IMR-90 (cell line): ENCODE measurements around the gene C1orf105. TPM values are rescaled to one million over a fixed set of nuclear protein-coding genes. Genes with fewer than 3 reads are reported as not detected.

Experiments used
- ATAC-seq: fragments of 200-7000 bp; cut with Tn5 transposase; 2 replicates; pipeline ENCODE4 v1.9.1; 2020; ENCODE audit warnings: low read depth, mild to moderate bottlenecking, moderate library complexity
- BruUV-seq: library from RNA; stranded (reverse); fragments of 400-500 nt; replicated peaks from 2 replicates; lab custom pipeline; 2021; lab: Mats Ljungman, UMichigan
- CTCF ChIA-PET: fragments of 300-600 bp; formaldehyde crosslinking; extraction: SDS; loops from one replicate; lab custom pipeline; 2021; ENCODE audit warnings: antibody characterized with exemption; lab: Yijun Ruan, JAX
- POLR2A ChIA-PET: fragments of 300-600 bp; sonication (Branson Sonifier 250); formaldehyde crosslinking; loops from one replicate; lab custom pipeline; 2022; ENCODE audit warnings: antibody characterized with exemption; ENCODE audit not compliant: unreplicated experiment; lab: Charles Lee
- DNase-seq: peaks from one replicate; pipeline ENCODE4 v3.0.0; 2013
- H2AFZ ChIP-seq: replicated peaks from 2 replicates; pipeline ENCODE3; 2013; ENCODE audit warnings: low read length, mild to moderate bottlenecking; ENCODE audit not compliant: poor library complexity
- H2AK5ac ChIP-seq: 2 replicates; pipeline ENCODE4 v1.6.1; 2013; ENCODE audit warnings: low read depth, low read length, inconsistent platforms
- H2AK9ac ChIP-seq: replicated peaks from 2 replicates; pipeline ENCODE3; 2013; ENCODE audit warnings: mild to moderate bottlenecking, low read depth, low read length, moderate library complexity; ENCODE audit not compliant: poor library complexity
- H2BK120ac ChIP-seq: 2 replicates; pipeline ENCODE4 v1.6.1; 2013; ENCODE audit warnings: low read depth, low read length, inconsistent platforms
- H2BK15ac ChIP-seq: 3 replicates; pipeline ENCODE4 v1.6.1; 2013; ENCODE audit warnings: low read depth, low read length, inconsistent platforms
- H2BK20ac ChIP-seq: 2 replicates; pipeline ENCODE4 v1.6.1; 2013; ENCODE audit warnings: low read depth, mild to moderate bottlenecking, inconsistent platforms, low read length, moderate library complexity
- H2BK5ac ChIP-seq: 2 replicates; pipeline ENCODE4 v1.6.1; 2013; ENCODE audit warnings: mild to moderate bottlenecking, low read depth, low read length, inconsistent platforms; ENCODE audit not compliant: poor library complexity, severe bottlenecking
- H3K14ac ChIP-seq: replicated peaks from 2 replicates; pipeline ENCODE4 v1.6.1; 2013; ENCODE audit warnings: low read depth, low read length, inconsistent platforms
- H3K18ac ChIP-seq: 2 replicates; pipeline ENCODE4 v1.6.1; 2013; ENCODE audit warnings: low read depth, low read length, control low read depth
- H3K23ac ChIP-seq: 2 replicates; pipeline ENCODE4 v1.6.1; 2013; ENCODE audit warnings: low read depth, low read length, inconsistent platforms
- H3K27ac ChIP-seq: 2 replicates; pipeline ENCODE4 v1.5.1; 2013; ENCODE audit warnings: mild to moderate bottlenecking, control low read depth, low read length; ENCODE audit not compliant: insufficient read depth
- H3K27me3 ChIP-seq: 2 replicates; pipeline ENCODE4 v1.6.1; 2013; ENCODE audit warnings: low read length; ENCODE audit not compliant: control insufficient read depth, insufficient read depth
- H3K36me3 ChIP-seq: 2 replicates; pipeline ENCODE4 v1.6.1; 2013; ENCODE audit warnings: low read length, mixed read lengths; ENCODE audit not compliant: control insufficient read depth, insufficient read depth
- H3K4ac ChIP-seq: 2 replicates; pipeline ENCODE4 v1.6.1; 2013; ENCODE audit warnings: low read depth, low read length, inconsistent platforms
- H3K4me1 ChIP-seq: 2 replicates; pipeline ENCODE4 v1.6.1; 2013; ENCODE audit warnings: low read length, mixed read lengths; ENCODE audit not compliant: control insufficient read depth, insufficient read depth
- H3K4me2 ChIP-seq: 2 replicates; pipeline ENCODE4 v1.6.1; 2013; ENCODE audit warnings: low read depth, mild to moderate bottlenecking, control low read depth, low read length, moderate library complexity
- H3K4me3 ChIP-seq: 2 replicates; pipeline ENCODE4 v1.5.1; 2013; ENCODE audit warnings: low read depth, mild to moderate bottlenecking, control low read depth, low read length, moderate library complexity; ENCODE audit not compliant: insufficient read depth
- H3K56ac ChIP-seq: 2 replicates; pipeline ENCODE4 v1.6.1; 2013; ENCODE audit warnings: low read length, inconsistent platforms; ENCODE audit not compliant: insufficient read depth; ENCODE audit errors: extremely low read depth
- H3K79me1 ChIP-seq, 2 experiments: 2 replicates each; pipeline ENCODE4 v1.6.1; 2013; ENCODE audit warnings: low read length in 2 of 2, inconsistent platforms in 1 of 2, low read depth in 1 of 2
- H3K9ac ChIP-seq: 2 replicates; pipeline ENCODE4 v1.6.1; 2013; ENCODE audit warnings: low read depth, low read length, control low read depth
- H3K9me1 ChIP-seq: 2 replicates; pipeline ENCODE4 v1.6.1; 2013; ENCODE audit warnings: low read length, inconsistent platforms; ENCODE audit not compliant: insufficient read depth
- H3K9me3 ChIP-seq: 2 replicates; pipeline ENCODE4 v1.6.1; 2013; ENCODE audit warnings: low read length; ENCODE audit not compliant: control insufficient read depth, insufficient read depth
- H4K20me1 ChIP-seq: 2 replicates; pipeline ENCODE4 v1.6.1; 2013; ENCODE audit warnings: low read length, inconsistent platforms; ENCODE audit not compliant: insufficient read depth
- H4K5ac ChIP-seq: 2 replicates; pipeline ENCODE4 v1.6.1; 2013; ENCODE audit warnings: mild to moderate bottlenecking, low read depth, low read length, control low read depth
- H4K8ac ChIP-seq, 2 experiments: 2 replicates each; pipeline ENCODE4 v1.6.1; 2013; ENCODE audit warnings: low read depth in 2 of 2, low read length in 2 of 2, control low read depth in 1 of 2, inconsistent platforms in 1 of 2
- H4K91ac ChIP-seq: 2 replicates; pipeline ENCODE4 v1.6.1; 2013; ENCODE audit warnings: low read depth, low read length, inconsistent platforms; ENCODE audit not compliant: insufficient read depth
- FOS ChIP-seq: fragments of 150-350 bp; IDR thresholded peaks from 2 replicates; pipeline ENCODE4 v1.6.1; 2016; ENCODE audit warnings: low read depth, low read length
- RAD21 ChIP-seq: IDR thresholded peaks from 2 replicates; pipeline ENCODE4 v1.6.1; 2012; ENCODE audit warnings: low read length, improper control_type of control experiment
- WGBS, 2 experiments: methylation state at CpG; one replicate each; pipeline versions ENCODE4 v1.1.5 to v1.1.7; 2013; ENCODE audit warnings: missing lambda C conversion rate in 2 of 2; ENCODE audit not compliant: insufficient read length in 1 of 2; ENCODE audit errors: extremely low coverage in 2 of 2; 5-methylcytosine and 5-hydroxymethylcytosine counted together
- dilution Hi-C: fragments of 300-500 bp; cut with HindIII; formaldehyde crosslinking; loops from one replicate; pipeline ENCODE4 v1.14.3; 2018; ENCODE audit warnings: low sequenced_read_pairs; ENCODE audit not compliant: unreplicated experiment
- in situ Hi-C: fragments of 300-500 bp; cut with MboI; formaldehyde crosslinking; loops from 3 replicates; pipeline ENCODE4 v1.14.3; 2019; ENCODE audit warnings: low sequenced_read_pairs, inconsistent platforms, mixed read lengths
- intact Hi-C: fragments of 100-400 bp; cut with micrococcal nuclease; formaldehyde crosslinking; loops from 2 replicates; pipeline ENCODE4 v1.10.0; 2022
- polyA plus RNA-seq, 3 experiments: library from polyadenylated mRNA; depleted of rRNA; stranded (reverse); fragments of >200 nt; gene quantifications; 2 replicates each; pipeline ENCODE4 v1.2.3, GENCODE V29; 2012; ENCODE audit warnings: low replicate concordance in 1 of 3
- total RNA-seq: library from RNA; depleted of rRNA; stranded (reverse); fragments of >200 nt; gene quantifications from 2 replicates; pipeline ENCODE4 v1.2.3, GENCODE V29; 2012
- TF ChIP-seq, protein P1 (sequence below): fragments of 150-350 bp; IDR thresholded peaks from 2 replicates; pipeline ENCODE4 v1.6.1; 2017; ENCODE audit warnings: mild to moderate bottlenecking, antibody characterized with exemption, low read length, low read depth

Gene C1orf105
- total and polyA plus RNA-seq, 2 of the 4 experiments (the other 2 are of a cell fraction), result not detected

GRCh38 chr1:172499636-172500141 lies 79.2 kb downstream of the C1orf105 start:
- Histone ChIP-seq H3K14ac (no peak overlapping the region), H4K8ac (no peak overlapping the region), H3K4ac (no peak overlapping the region), H2BK15ac (no peak overlapping the region), H3K23ac (no peak overlapping the region), H3K4me3 (no peak overlapping the region), H3K27me3 (peaks cover 19% of the 10 kb centered on the region), H2AK9ac (no peak overlapping the region), H3K27ac (no peak overlapping the region), H2BK5ac (no peak overlapping the region), H2AFZ (peak overlapping the region; percentile 5), H4K91ac (no peak overlapping the region), H3K9ac (no peak overlapping the region), H3K4me1 (no peaks in the 10 kb centered on the region), H2AK5ac (no peak overlapping the region), H3K36me3 (no peaks in the 10 kb centered on the region), H3K9me1 (no peaks in the 10 kb centered on the region), H4K20me1 (no peaks in the 10 kb centered on the region), H3K56ac (no peak overlapping the region), H3K18ac (no peak overlapping the region), H4K5ac (no peak overlapping the region), H2BK120ac (no peak overlapping the region), H3K9me3 (no peaks in the 10 kb centered on the region), H2BK20ac (no peak overlapping the region), H3K4me2 (no peak overlapping the region), H3K79me1 (no peaks in the 10 kb centered on the region)
- no peak for ATAC-seq
- intact Hi-C loops, result no loop called here
- no peak for DNase-seq
- no TSS peak for BruUV-seq
- POLR2A ChIA-PET, result no interaction called here
- TF ChIP-seq FOS (no peak), RAD21 (no peak)
- TF ChIP-seq, protein P1, sequence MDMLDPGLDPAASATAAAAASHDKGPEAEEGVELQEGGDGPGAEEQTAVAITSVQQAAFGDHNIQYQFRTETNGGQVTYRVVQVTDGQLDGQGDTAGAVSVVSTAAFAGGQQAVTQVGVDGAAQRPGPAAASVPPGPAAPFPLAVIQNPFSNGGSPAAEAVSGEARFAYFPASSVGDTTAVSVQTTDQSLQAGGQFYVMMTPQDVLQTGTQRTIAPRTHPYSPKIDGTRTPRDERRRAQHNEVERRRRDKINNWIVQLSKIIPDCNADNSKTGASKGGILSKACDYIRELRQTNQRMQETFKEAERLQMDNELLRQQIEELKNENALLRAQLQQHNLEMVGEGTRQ, result no peak
- CTCF ChIA-PET, result interaction anchor here (0.5 kb wide), 1 partner anchor 20 kb away, joined by 5 read pairs; no protein-coding TSS in a partner anchor
- dilution Hi-C loops, result no loop called here
- in situ Hi-C loops, result no loop called here
- WGBS, 2 experiments, result 60% methylated on average over 1 of the region's 3 CpGs; no CpG with 5 or more reads in 1 of the 2 experiments
